ENCODE measurements around the gene PCGF1.

The PCGF1 gene

GRCh38 chr2:74551942-74552913 lies 44.7 kb upstream of the PCGF1 start:
- DNase-seq (ENCODE audit: low read depth in 1 of 2, low spot score in 1 of 2) = no peak
- TF ChIP-seq GABPA (IDR thresholded peaks at IDR 0.05; ENCODE audit: low read depth) (no peak), CTCF (IDR thresholded peaks at IDR 0.05; ENCODE audit: insufficient read depth, low read length) (no peak)
- Histone ChIP-seq H3K27me3 (ENCODE audit: insufficient read depth, poor library complexity, severe bottlenecking) (no peaks in the 10 kb centered on the region), H3K27ac (replicated peaks) (no peak overlapping the region), H3K4me3 (replicated peaks; ENCODE audit: insufficient read depth, low read length) (no peak overlapping the region)

GRCh38 chr2:74551530-74551929 lies 44.0 kb upstream of the PCGF1 start:
- Histone ChIP-seq H3K4me3 (replicated peaks; ENCODE audit: insufficient read depth, low read length) (no peak overlapping the region), H3K27ac (replicated peaks) (no peak overlapping the region), H3K27me3 (ENCODE audit: insufficient read depth, poor library complexity, severe bottlenecking) (no peaks in the 10 kb centered on the region)
- DNase-seq (ENCODE audit: low read depth in 1 of 2, low spot score in 1 of 2) = no peak
- no peak for TF ChIP-seq POLR2AphosphoS5 (IDR thresholded peaks at IDR 0.05; ENCODE audit: low read depth)
- no peak for TF ChIP-seq CTCF (IDR thresholded peaks at IDR 0.05; ENCODE audit: insufficient read depth, low read length)
- no peak for TF ChIP-seq SPI1 (IDR thresholded peaks at IDR 0.05; ENCODE audit: borderline replicate concordance, low read depth)
- TF ChIP-seq REST (IDR thresholded peaks at IDR 0.05; ENCODE audit: insufficient replicate concordance, low read depth) = no peak
- TF ChIP-seq GABPA (IDR thresholded peaks at IDR 0.05; ENCODE audit: low read depth) = no peak

- H3K27ac ChIP-seq (replicated peaks) = no peak overlapping the region
- no peaks in the 10 kb centered on the region for H3K27me3 ChIP-seq (ENCODE audit: insufficient read depth, poor library complexity, severe bottlenecking)
- no peak overlapping the region for H3K4me3 ChIP-seq (replicated peaks; ENCODE audit: insufficient read depth, low read length)
- DNase-seq (ENCODE audit: low read depth in 1 of 2, low spot score in 1 of 2) = no peak
- TF ChIP-seq SPI1 (IDR thresholded peaks at IDR 0.05; ENCODE audit: borderline replicate concordance, low read depth) (no peak), REST (IDR thresholded peaks at IDR 0.05; ENCODE audit: insufficient replicate concordance, low read depth) (no peak), GABPA (IDR thresholded peaks at IDR 0.05; ENCODE audit: low read depth) (no peak), CTCF (IDR thresholded peaks at IDR 0.05; ENCODE audit: insufficient read depth, low read length) (no peak), POLR2AphosphoS5 (IDR thresholded peaks at IDR 0.05; ENCODE audit: low read depth) (no peak)
Measured at GRCh38 chr2:74550231-74550630, 42.7 kb upstream of the PCGF1 start.

All from HL-60 (cell line).